SJCRH30 (cell line): Measurements from ENCODE around the gene AKAP6. TPM values are rescaled to one million over a fixed set of nuclear protein-coding genes. Genes with fewer than 3 reads are reported as not detected.

ENCODE experiments used
- DNase-seq, 2 experiments: peaks; one replicate each; pipeline ENCODE4 v3.0.0-alpha.2; 2015 to 2020
- H3K27ac ChIP-seq: fragments of 250-450 bp; sonication (Bioruptor Pico); 2 replicates; pipeline ENCODE4 v1.5.1; 2020; ENCODE audit warnings: mild to moderate bottlenecking, moderate library complexity
- H3K27me3 ChIP-seq: fragments of 250-450 bp; sonication (Bioruptor Pico); 2 replicates; pipeline ENCODE4 v1.5.1; 2020; ENCODE audit warnings: mild to moderate bottlenecking, moderate library complexity
- H3K36me3 ChIP-seq: fragments of 250-450 bp; sonication (Bioruptor Pico); 2 replicates; pipeline ENCODE4 v1.5.1; 2020; ENCODE audit warnings: mild to moderate bottlenecking, moderate library complexity
- H3K4me1 ChIP-seq: fragments of 250-450 bp; sonication (Bioruptor Pico); 2 replicates; pipeline ENCODE4 v1.5.1; 2020; ENCODE audit warnings: mild to moderate bottlenecking, moderate library complexity
- H3K4me3 ChIP-seq: fragments of 250-450 bp; sonication (Bioruptor Pico); 2 replicates; pipeline ENCODE4 v1.5.1; 2020; ENCODE audit warnings: mild to moderate bottlenecking, moderate library complexity
- H3K9me3 ChIP-seq: fragments of 250-450 bp; sonication (Bioruptor Pico); replicated peaks from 2 replicates; pipeline ENCODE4 v1.5.1; 2020; ENCODE audit warnings: mild to moderate bottlenecking, moderate library complexity
- total RNA-seq: library from RNA; depleted of rRNA; stranded (reverse); fragments of >200 nt; shearing (Covaris generic); gene quantifications from 2 replicates; pipeline ENCODE4 v1.2.3, GENCODE V29; 2014

Gene AKAP6
- total RNA-seq, 1 experiment from 2014 or later: 14.6 TPM

DNA sequence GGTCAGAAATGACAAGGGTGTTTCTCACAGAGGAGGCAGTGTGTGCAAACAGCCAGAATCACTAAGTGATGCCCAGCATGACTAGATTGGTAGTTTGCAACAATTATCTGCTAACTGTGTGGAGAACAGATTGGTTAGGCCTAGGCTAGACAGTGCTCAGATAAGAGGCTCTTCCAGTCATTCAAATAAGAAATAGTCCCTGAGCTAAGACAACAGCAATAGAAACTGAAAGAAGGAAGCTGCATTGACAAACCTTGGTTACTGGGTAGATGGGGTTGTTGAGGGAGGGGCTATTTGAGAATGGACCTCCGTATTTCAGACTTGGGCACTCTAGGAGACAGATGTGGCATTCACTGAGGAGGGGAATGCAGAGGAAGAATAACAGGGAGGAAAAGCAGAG is 354.6 kb downstream of the AKAP6 start:
- H3K4me3 ChIP-seq: no peak overlapping the region
- H3K27me3 ChIP-seq: no peaks in the 10 kb centered on the region
- no peaks in the 10 kb centered on the region for H3K9me3 ChIP-seq
- H3K27ac ChIP-seq: no peak overlapping the region
- no peak for DNase-seq
- H3K4me1 ChIP-seq: no peaks in the 10 kb centered on the region
- 0 out of 2 replicates have a peak, but pooled peaks cover 2% of the 10 kb centered on the region for H3K36me3 ChIP-seq

DNA sequence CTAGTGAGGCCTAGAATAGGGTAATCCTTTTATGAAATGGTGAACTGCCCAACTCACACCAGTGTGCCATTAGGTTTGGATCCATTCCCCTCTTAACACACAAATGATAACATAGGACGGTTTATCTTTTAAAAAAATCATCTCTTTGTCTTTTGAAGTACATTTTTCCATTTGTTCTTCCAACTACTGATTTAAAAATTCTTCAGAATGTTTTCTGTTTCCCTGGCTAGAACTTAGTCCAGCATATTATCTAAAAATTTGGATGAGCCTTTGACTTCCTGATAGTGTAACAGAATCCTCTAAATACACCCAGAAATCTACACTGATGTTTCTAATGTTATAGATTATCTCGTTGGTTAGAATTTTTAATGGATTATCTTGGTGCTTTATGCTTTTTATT is 359.8 kb downstream of the AKAP6 start:
- Histone ChIP-seq H3K4me1 (peaks cover 6% of the 10 kb centered on the region), H3K9me3 (no peaks in the 10 kb centered on the region), H3K4me3 (no peak overlapping the region), H3K27me3 (no peaks in the 10 kb centered on the region), H3K27ac (no peak overlapping the region), H3K36me3 (no peaks in the 10 kb centered on the region)
- DNase-seq: no peak

DNA sequence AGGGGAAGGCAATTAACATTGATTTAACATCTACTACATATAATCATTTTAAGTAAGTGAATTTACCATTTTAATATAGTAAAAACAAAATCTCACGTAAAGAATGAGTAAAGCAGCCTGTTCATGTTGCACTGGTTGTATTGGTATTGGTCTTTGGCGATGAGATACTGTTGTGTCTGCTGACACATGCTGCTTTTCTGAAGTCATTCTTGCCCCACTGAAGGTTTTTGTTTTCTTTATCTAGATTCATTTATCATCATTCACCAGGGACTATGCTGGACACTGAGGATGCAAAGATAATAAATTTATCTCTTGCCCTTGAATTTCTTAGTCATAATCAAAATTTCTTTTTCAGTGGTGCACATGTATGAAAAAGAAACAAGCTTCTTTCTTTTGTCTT is 363.3 kb downstream of the AKAP6 start:
- Histone ChIP-seq H3K4me1 (peaks cover 6% of the 10 kb centered on the region), H3K4me3 (no peak overlapping the region), H3K36me3 (no peaks in the 10 kb centered on the region), H3K27me3 (no peaks in the 10 kb centered on the region), H3K9me3 (no peaks in the 10 kb centered on the region), H3K27ac (no peak overlapping the region)
- no peak for DNase-seq

DNA sequence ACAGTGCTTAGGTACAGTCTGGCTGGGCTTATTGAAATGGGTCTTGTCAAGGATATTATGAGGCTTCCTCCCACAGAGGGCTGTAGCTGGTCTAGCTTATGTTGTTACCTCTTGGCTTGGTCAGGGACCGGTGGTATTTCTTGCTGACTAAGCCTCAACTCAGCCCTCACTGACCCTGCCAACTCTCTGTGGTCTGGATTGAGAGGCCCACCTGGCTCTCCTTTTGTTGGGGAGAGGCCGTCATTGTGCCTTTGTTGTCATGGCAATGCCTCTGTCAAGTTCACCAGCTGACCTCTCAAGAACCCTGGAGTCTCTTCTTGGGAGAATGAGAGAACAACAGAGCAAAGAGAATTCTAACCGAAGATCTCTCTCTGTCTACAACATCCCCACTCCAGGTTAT is 364.0 kb downstream of the AKAP6 start:
- DNase-seq: peak; percentile 78 to 82
- Histone ChIP-seq H3K27ac (no peak overlapping the region), H3K27me3 (no peaks in the 10 kb centered on the region), H3K4me3 (no peak overlapping the region), H3K4me1 (peaks cover 6% of the 10 kb centered on the region), H3K36me3 (no peaks in the 10 kb centered on the region), H3K9me3 (no peaks in the 10 kb centered on the region)

DNA sequence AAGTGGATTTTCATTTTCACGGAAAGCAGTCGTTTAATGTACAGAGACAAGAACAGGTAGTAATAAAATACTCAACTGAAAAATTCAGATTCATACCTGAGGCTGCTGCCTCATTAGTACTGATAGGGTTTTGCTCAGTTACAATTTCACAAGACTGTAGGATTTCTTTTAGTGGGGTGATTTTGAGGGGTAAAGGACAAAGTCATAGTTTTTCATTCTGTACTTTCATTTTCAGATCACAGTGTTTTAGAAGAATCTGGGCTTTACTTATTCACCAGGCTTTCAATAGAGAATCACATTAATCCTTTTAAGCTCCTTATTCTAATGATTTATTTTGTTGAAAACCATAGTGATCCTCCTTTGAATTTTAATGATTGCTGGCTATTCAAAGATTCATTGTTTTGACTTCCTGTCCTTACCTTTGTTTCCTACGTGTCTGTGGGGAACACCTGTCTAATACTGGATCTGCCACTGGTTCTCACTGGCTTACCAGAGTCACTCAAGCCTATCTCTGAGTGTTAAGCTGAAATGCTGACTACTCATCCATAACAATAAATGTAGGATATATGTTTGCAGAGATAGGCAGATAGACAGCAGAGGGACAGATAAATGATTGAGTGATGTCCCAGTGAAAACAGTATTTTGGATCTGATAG is 365.8 kb downstream of the AKAP6 start:
- Histone ChIP-seq H3K4me1 (peaks cover 6% of the 10 kb centered on the region), H3K36me3 (no peaks in the 10 kb centered on the region; the same call in 1 of the 2 replicates), H3K4me3 (no peak overlapping the region), H3K27ac (no peak overlapping the region), H3K27me3 (no peaks in the 10 kb centered on the region), H3K9me3 (no peaks in the 10 kb centered on the region)
- DNase-seq: no peak

DNA sequence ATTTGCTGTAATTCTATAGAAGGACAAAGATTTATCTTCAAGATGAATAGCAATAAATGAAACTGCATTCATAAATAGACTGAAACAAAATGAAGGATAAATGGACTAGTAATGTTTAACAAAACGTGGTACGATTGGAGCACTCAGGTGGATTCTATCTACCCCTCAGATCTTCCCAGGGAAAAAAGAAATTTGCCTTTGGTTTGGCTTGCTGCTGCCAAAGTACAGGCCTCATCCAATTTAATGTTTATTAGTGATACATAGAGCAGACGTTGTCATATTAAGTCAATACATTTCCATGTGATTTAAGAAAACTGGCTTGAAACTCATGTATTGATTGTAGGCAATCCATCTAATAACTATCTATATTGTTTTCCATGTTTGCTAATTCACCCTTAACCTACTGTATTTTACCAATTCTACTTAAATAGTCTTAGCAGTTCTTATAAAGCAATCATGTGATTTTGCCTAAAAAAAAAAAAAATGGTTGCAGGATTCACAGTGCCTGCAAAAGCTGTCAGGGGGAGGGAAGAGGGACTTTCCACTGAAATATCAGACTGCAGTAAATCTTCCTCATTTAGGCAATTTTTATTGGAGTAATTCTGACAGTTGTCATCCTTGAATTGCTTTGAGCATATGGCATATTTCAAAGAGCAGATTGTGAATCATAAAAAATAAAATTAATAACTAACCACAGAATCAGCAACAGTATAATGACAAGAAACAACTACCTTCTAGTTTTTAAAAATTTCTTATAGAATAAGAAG is 367.4 kb downstream of the AKAP6 start:
- no peaks in the 10 kb centered on the region; the same call in 1 of the 2 replicates for H3K36me3 ChIP-seq
- peaks cover 6% of the 10 kb centered on the region for H3K4me1 ChIP-seq
- H3K27ac ChIP-seq: no peak overlapping the region
- no peak for DNase-seq
- no peaks in the 10 kb centered on the region for H3K27me3 ChIP-seq
- H3K4me3 ChIP-seq: no peak overlapping the region
- no peaks in the 10 kb centered on the region for H3K9me3 ChIP-seq

DNA sequence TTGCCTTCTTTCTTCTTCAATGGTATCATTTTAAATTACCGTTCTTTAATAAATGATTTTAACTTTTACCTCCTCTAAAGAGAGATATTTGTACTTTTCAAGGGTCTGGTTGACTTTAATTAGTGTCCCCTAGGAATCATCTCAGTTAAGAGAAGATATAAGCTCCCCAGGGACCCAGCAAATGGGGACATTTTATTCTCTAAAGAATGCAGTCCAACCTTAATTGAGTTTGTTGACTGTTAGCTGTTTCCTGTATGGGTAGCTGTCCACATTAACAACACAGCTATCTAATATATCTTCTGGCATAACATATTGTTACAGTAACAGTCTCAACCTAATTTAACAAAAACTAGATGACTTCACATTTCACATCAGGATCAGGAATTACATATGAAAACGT is 368.0 kb downstream of the AKAP6 start:
- no peak for DNase-seq
- Histone ChIP-seq H3K36me3 (no peaks in the 10 kb centered on the region; the same call in 1 of the 2 replicates), H3K27me3 (no peaks in the 10 kb centered on the region), H3K27ac (no peak overlapping the region), H3K9me3 (no peaks in the 10 kb centered on the region), H3K4me1 (peaks cover 6% of the 10 kb centered on the region), H3K4me3 (no peak overlapping the region)

DNA sequence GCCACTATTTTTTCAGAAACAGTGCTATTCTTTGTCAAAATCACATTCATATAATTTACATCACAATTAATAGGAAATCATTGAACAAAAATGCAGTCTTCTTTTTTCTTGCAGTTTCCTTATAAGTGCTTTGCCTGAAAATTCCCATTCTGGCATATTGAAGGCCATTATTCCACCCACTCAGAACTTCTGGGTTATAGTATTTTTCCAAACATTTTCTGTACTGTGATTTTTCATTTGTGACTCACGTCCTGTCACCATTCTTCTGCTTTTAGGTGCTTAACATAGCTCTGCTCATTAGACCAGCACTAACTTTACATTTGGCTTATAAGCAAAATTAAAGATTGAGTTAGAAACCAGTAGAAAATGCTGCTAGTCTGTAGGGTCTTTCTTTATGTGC is 368.6 kb downstream of the AKAP6 start:
- Histone ChIP-seq H3K36me3 (no peaks in the 10 kb centered on the region; the same call in 1 of the 2 replicates), H3K4me3 (no peak overlapping the region), H3K9me3 (no peaks in the 10 kb centered on the region), H3K4me1 (peaks cover 3% of the 10 kb centered on the region), H3K27ac (no peak overlapping the region), H3K27me3 (no peaks in the 10 kb centered on the region)
- no peak for DNase-seq

DNA sequence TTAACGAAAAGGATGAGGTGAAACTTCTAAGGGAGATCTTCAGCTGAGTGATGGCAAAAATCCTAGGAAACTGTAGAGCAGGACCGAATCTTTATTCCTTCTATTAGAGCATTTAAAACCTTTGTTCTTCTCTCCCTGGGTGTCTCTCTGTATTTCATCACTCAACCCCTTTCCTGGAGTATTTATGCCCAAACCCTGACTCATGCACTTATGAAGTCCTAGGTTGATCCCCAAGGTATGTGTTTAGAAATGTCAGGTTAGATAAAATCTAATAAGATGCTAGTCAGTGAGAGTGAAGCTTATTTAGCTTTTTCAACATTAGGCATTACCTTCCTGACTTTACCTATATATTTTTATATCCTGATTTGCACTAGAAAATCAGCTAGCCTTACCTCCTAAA is 369.7 kb downstream of the AKAP6 start:
- no peak for DNase-seq
- H3K36me3 ChIP-seq: no peaks in the 10 kb centered on the region; the same call in 1 of the 2 replicates

DNA sequence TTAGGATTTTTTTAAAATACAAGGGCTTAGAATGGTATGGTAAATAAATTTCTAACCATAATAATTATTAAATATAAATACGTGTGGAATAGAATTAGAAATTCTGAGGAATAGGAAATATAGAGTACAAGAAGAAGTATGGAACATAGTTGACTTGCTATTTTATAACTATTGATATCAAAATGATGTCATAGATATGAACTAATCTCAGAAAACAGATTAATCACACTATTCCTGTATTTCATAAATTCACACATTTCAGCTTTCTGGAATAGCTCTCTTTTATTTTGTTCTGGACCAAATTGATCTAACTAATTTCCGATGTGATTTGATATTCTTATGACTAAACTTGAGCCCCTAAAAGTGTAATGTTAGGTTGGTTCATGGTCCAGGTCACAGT is 372.4 kb downstream of the AKAP6 start:
- Histone ChIP-seq H3K4me3 (no peak overlapping the region), H3K27me3 (no peaks in the 10 kb centered on the region), H3K27ac (no peak overlapping the region), H3K9me3 (no peaks in the 10 kb centered on the region), H3K36me3 (no peaks in the 10 kb centered on the region; the same call in 1 of the 2 replicates), H3K4me1 (no peaks in the 10 kb centered on the region)
- DNase-seq: no peak

More for the DNA sequence above, 369.7 kb downstream of the AKAP6 start:
- H3K27me3 ChIP-seq: no peaks in the 10 kb centered on the region
- no peak overlapping the region for H3K27ac ChIP-seq
- H3K9me3 ChIP-seq: no peaks in the 10 kb centered on the region
- no peak overlapping the region for H3K4me3 ChIP-seq
- H3K4me1 ChIP-seq: no peaks in the 10 kb centered on the region

DNA sequence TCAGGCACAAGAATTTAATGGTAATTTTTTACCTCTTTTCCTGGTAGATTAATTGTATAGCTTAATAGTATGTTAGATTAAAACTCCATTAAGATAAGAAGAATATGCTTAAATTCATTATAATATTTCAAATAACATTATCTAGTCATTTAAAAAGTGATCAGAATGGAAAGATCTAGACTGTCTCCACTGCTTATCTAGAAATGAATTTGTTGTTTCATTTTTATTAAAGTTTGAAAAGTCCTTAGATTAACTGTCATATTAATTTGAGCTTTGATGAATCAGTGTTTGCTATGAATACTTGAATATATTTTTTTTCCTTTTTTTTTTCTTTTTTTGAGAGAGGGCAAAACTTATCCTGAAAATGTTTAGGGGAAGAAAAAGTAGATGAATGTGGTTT is 373.0 kb downstream of the AKAP6 start:
- Histone ChIP-seq H3K4me3 (no peak overlapping the region), H3K9me3 (no peaks in the 10 kb centered on the region), H3K27me3 (no peaks in the 10 kb centered on the region), H3K27ac (no peak overlapping the region), H3K4me1 (no peaks in the 10 kb centered on the region), H3K36me3 (no peaks in the 10 kb centered on the region; the same call in 1 of the 2 replicates)
- DNase-seq: no peak

DNA sequence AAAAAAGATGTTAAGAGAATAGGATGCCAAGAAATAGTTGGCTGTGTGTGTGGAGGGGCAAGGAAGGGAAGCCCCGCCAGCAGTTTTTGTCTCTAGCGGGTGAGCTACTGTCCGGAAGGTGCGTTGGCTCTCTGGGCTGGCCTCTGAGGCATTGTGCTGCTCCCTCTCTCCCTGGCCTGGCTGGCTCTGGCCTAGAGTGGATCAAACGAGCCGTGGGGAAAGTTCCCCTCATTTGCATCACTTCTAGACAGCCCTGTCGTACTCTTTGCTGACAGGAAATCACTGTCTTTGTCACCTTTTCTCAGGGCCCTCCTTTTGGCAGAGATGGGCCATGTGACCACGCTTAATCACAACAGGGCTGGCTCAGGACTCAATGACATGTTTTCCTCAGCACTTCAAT is 373.5 kb downstream of the AKAP6 start:
- H3K27ac ChIP-seq: no peak overlapping the region
- H3K36me3 ChIP-seq: no peaks in the 10 kb centered on the region; the same call in 1 of the 2 replicates
- H3K27me3 ChIP-seq: no peaks in the 10 kb centered on the region
- no peaks in the 10 kb centered on the region for H3K4me1 ChIP-seq
- no peak overlapping the region for H3K4me3 ChIP-seq
- no peak for DNase-seq
- no peaks in the 10 kb centered on the region for H3K9me3 ChIP-seq

DNA sequence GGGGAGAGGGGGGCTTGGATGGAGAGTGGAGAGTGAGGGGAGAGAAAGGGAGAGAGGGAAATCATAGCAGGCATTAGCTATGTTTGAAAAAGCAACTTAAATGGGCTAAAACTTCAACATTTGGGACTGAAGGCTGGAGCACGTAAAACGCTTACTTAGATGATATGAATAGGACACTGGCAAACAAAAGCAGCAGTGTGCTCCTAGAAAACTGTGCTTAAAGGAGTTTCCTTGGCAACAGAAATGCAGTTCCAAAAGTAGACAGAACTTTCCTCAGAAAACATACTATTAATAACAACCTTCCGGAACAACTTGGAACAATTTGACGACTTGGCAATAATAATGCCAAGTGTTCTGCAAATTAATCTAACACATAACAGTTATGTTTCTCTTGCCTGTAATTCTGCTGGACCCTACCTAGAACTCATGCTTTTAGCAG is 374.1 kb downstream of the AKAP6 start:
- H3K27ac ChIP-seq: no peak overlapping the region
- no peaks in the 10 kb centered on the region for H3K4me1 ChIP-seq
- no peak overlapping the region for H3K4me3 ChIP-seq
- H3K9me3 ChIP-seq: no peaks in the 10 kb centered on the region
- H3K27me3 ChIP-seq: no peaks in the 10 kb centered on the region
- no peaks in the 10 kb centered on the region; the same call in 1 of the 2 replicates for H3K36me3 ChIP-seq
- DNase-seq: no peak

DNA sequence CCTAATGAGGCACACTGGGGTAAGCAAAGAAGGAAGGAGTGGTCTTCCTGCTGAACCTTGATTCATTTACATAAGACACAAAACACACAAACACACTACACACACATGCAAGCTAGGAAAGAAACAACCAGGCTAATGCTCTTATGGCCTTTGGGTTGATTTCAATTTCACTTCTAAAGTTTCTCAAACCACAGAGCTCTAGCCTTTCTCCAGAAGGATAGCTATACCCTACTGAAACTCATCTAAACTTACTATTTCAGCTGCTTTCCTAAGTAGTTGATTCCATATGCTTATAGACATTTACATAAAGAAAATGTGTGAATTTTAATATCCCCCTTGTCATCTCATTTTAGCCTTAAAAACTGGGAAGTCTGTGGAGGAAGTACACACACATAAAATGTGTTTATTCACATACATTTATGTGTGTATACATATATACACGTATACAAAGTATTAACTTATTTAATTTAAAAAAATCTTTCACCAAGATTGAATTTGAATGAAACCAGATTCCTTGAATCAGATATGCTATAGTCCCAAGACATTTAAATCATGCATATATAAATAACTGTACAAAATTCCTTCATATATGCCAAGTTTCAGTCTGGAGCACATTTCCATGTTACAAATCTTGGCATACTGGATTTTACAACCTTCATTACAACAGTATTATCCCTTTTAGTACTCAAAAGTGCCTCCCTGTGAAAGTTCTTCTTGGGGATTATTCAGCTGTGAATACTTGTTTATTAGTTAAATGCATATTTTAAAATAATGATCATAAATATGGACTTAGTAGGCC is 377.8 kb downstream of the AKAP6 start:
- Histone ChIP-seq H3K36me3 (no peaks in the 10 kb centered on the region), H3K9me3 (no peaks in the 10 kb centered on the region), H3K4me3 (no peak overlapping the region), H3K27me3 (no peaks in the 10 kb centered on the region), H3K27ac (no peak overlapping the region), H3K4me1 (no peaks in the 10 kb centered on the region)
- DNase-seq: no peak
